H1 (cell line): ENCODE data around the gene CENPO. TPM values are rescaled to one million over a fixed set of nuclear protein-coding genes. Genes with fewer than 3 reads are reported as not detected.
"Not testable (repeated sequence)": the region's sequence is repeated elsewhere in the genome, so short reads cannot be mapped to it uniquely, and the experiment has no call there.

ENCODE experiments used
- CTCF ChIA-PET: fragments of 300-600 bp; sonication (Branson Sonifier 250); formaldehyde crosslinking; loops from one replicate; lab custom pipeline; 2021; ENCODE audit not compliant: partially characterized antibody; lab: Charles Lee
- POLR2A ChIA-PET: fragments of 300-600 bp; sonication (Branson Sonifier 250); formaldehyde crosslinking; loops from one replicate; lab custom pipeline; 2021; ENCODE audit warnings: inconsistent platforms; ENCODE audit not compliant: partially characterized antibody; lab: Charles Lee
- DNase-seq, 2 experiments: peaks; one replicate each; pipeline versions ENCODE4 v3.0.0 to v3.0.0-alpha.2; 2010 to 2022; ENCODE audit warnings: low spot score in 2 of 2, low read depth in 1 of 2, mixed read lengths in 1 of 2
- FAIRE-seq: peaks from 2 replicates; lab custom pipeline; 2011; peaks lifted over from hg19 to GRCh38; lab: Jason Lieb, UNC
- H2AFZ ChIP-seq: 2 replicates; pipeline ENCODE4 v1.8.1; 2012; ENCODE audit warnings: low read length, inconsistent platforms
- H2AK5ac ChIP-seq: 2 replicates; pipeline ENCODE4 v1.6.1; 2013; ENCODE audit warnings: low read depth, low read length
- H2BK120ac ChIP-seq: replicated peaks from 2 replicates; pipeline ENCODE3; 2013; ENCODE audit warnings: low read depth, low read length, inconsistent platforms
- H2BK12ac ChIP-seq: 2 replicates; pipeline ENCODE4 v1.6.1; 2013; ENCODE audit warnings: low read depth, low read length
- H2BK15ac ChIP-seq: 2 replicates; pipeline ENCODE4 v1.6.1; 2013; ENCODE audit warnings: low read length
- H2BK20ac ChIP-seq: 2 replicates; pipeline ENCODE4 v1.6.1; 2013; ENCODE audit warnings: low read length
- H2BK5ac ChIP-seq: 2 replicates; pipeline ENCODE4 v1.6.1; 2013; ENCODE audit warnings: low read depth, low read length
- H3K14ac ChIP-seq: 2 replicates; pipeline ENCODE4 v1.6.1; 2013; ENCODE audit warnings: inconsistent platforms; ENCODE audit not compliant: insufficient read length
- H3K18ac ChIP-seq: 2 replicates; pipeline ENCODE4 v1.6.1; 2013; ENCODE audit warnings: low read length; ENCODE audit errors: extremely low read depth
- H3K23ac ChIP-seq: 2 replicates; pipeline ENCODE4 v1.6.1; 2013; ENCODE audit warnings: inconsistent platforms; ENCODE audit not compliant: insufficient read length
- H3K23me2 ChIP-seq: 2 replicates; pipeline ENCODE4 v1.6.1; 2013; ENCODE audit warnings: low read depth, low read length
- H3K27ac ChIP-seq: 2 replicates; pipeline ENCODE4 v1.6.1; 2011; ENCODE audit warnings: low read depth, low read length, inconsistent platforms
- H3K27me3 ChIP-seq, 4 experiments: replicated peaks in 1 of 4; 1 replicate in 1 of 4; 2 replicates in 3 of 4; pipeline versions ENCODE4 v1.6.1 to v1.8.1; 2011 to 2013; ENCODE audit warnings: low read length in 3 of 4, mild to moderate bottlenecking in 3 of 4, inconsistent platforms in 2 of 4, mixed read lengths in 2 of 4, moderate library complexity in 1 of 4; ENCODE audit not compliant: control insufficient read depth in 3 of 4, insufficient read depth in 3 of 4; ENCODE audit errors: extremely low read depth in 1 of 4
- H3K36me3 ChIP-seq, 4 experiments: 2 replicates each; pipeline versions ENCODE4 v1.6.1 to v1.8.1; 2011 to 2013; ENCODE audit warnings: mild to moderate bottlenecking in 4 of 4, low read length in 3 of 4, moderate library complexity in 2 of 4, control low read depth in 1 of 4, inconsistent platforms in 1 of 4; ENCODE audit not compliant: insufficient read depth in 4 of 4, control insufficient read depth in 2 of 4
- H3K4ac ChIP-seq: replicated peaks from 2 replicates; pipeline ENCODE3; 2013; ENCODE audit warnings: low read length, low read depth, mixed read lengths, inconsistent platforms; ENCODE audit not compliant: insufficient read length
- H3K4me1 ChIP-seq, 4 experiments: replicated peaks in 1 of 4; 1 replicate in 1 of 4; 2 replicates in 3 of 4; pipeline versions ENCODE4 v1.6.1 to v1.8.1; 2011 to 2013; ENCODE audit warnings: low read length in 3 of 4, inconsistent platforms in 2 of 4, mixed read lengths in 1 of 4; ENCODE audit not compliant: insufficient read depth in 4 of 4, control insufficient read depth in 3 of 4
- H3K4me2 ChIP-seq, 2 experiments: 2 replicates each; pipeline versions ENCODE4 v1.6.1 to v1.8.1; 2011 to 2013; ENCODE audit warnings: low read depth in 2 of 2, low read length in 2 of 2, control low read depth in 1 of 2, inconsistent platforms in 1 of 2, mild to moderate bottlenecking in 1 of 2; ENCODE audit not compliant: insufficient read depth in 1 of 2
- H3K4me3 ChIP-seq, 4 experiments: fragments of 200-600, 300-600 bp in 1 of 4; sonication (generic), shearing (Covaris generic), sonication (Bioruptor Twin) in 1 of 4; 2 replicates each; pipeline versions ENCODE4 v1.5.1 to v1.8.1; 2011 to 2016; ENCODE audit warnings: low read length in 4 of 4, low read depth in 3 of 4, control low read depth in 2 of 4, inconsistent platforms in 2 of 4, mild to moderate bottlenecking in 2 of 4, mixed read lengths in 1 of 4, moderate library complexity in 1 of 4; ENCODE audit not compliant: insufficient read depth in 2 of 4; ENCODE audit errors: extremely low read depth in 1 of 4
- H3K56ac ChIP-seq: replicated peaks from 2 replicates; pipeline ENCODE3; 2013; ENCODE audit warnings: low read depth, mild to moderate bottlenecking, mixed read lengths, low read length, inconsistent platforms; ENCODE audit not compliant: insufficient read length
- H3K79me1 ChIP-seq: 2 replicates; pipeline ENCODE4 v1.6.1; 2013; ENCODE audit warnings: low read depth, low read length, control low read depth
- H3K79me2 ChIP-seq, 2 experiments: 2 replicates each; pipeline versions ENCODE4 v1.6.1 to v1.8.1; 2012 to 2013; ENCODE audit warnings: low read length in 2 of 2, mild to moderate bottlenecking in 2 of 2, inconsistent platforms in 1 of 2; ENCODE audit not compliant: insufficient read depth in 2 of 2, control insufficient read depth in 1 of 2
- H3K9ac ChIP-seq, 4 experiments: replicated peaks in 1 of 4; 1 replicate in 1 of 4; 2 replicates in 3 of 4; pipeline versions ENCODE4 v1.6.1 to v1.8.1; 2011 to 2013; ENCODE audit warnings: low read depth in 3 of 4, low read length in 3 of 4, control low read depth in 2 of 4, mild to moderate bottlenecking in 2 of 4, moderate library complexity in 2 of 4, inconsistent platforms in 1 of 4; ENCODE audit errors: extremely low read depth in 1 of 4
- H3K9me3 ChIP-seq, 2 experiments: 2 replicates each; pipeline versions ENCODE4 v1.6.1 to v1.8.1; 2012 to 2013; ENCODE audit warnings: mild to moderate bottlenecking in 2 of 2, moderate library complexity in 2 of 2, control low read depth in 1 of 2, inconsistent platforms in 1 of 2, low read depth in 1 of 2, low read length in 1 of 2, mixed read lengths in 1 of 2; ENCODE audit not compliant: insufficient read depth in 2 of 2
- H4K20me1 ChIP-seq, 2 experiments: replicated peaks in 1 of 2; 2 replicates each; pipeline versions ENCODE3 to v1.8.1; 2011 to 2013; ENCODE audit warnings: inconsistent platforms in 2 of 2, low read length in 2 of 2, mild to moderate bottlenecking in 1 of 2; ENCODE audit not compliant: insufficient read depth in 2 of 2, control insufficient read depth in 1 of 2
- H4K5ac ChIP-seq: 2 replicates; pipeline ENCODE4 v1.6.1; 2013; ENCODE audit warnings: low read length, low read depth, mixed read lengths, inconsistent platforms; ENCODE audit not compliant: insufficient read length
- H4K8ac ChIP-seq: 2 replicates; pipeline ENCODE4 v1.8.0; 2013; ENCODE audit warnings: mild to moderate bottlenecking, moderate library complexity, low read length, inconsistent platforms; ENCODE audit not compliant: insufficient read depth; ENCODE audit errors: extremely low read depth
- H4K91ac ChIP-seq: replicated peaks from 2 replicates; pipeline ENCODE3; 2013; ENCODE audit warnings: low read length, mixed read lengths, inconsistent platforms; ENCODE audit not compliant: insufficient read length
- WGBS, 2 experiments: shearing (Covaris generic) in 1 of 2; methylation state at CpG; one replicate each; pipeline versions ENCODE4 v1.1.6 to v1.1.7; 2013 to 2015; ENCODE audit warnings: low lambda C conversion rate in 2 of 2, mixed read lengths in 2 of 2, inconsistent platforms in 1 of 2, low coverage in 1 of 2, missing lambda C conversion rate in 1 of 2; ENCODE audit not compliant: insufficient replicate concordance in 2 of 2, insufficient coverage in 1 of 2, insufficient read length in 1 of 2; ENCODE audit errors: extremely low coverage in 1 of 2, missing lambda C conversion rate in 1 of 2; 5-methylcytosine and 5-hydroxymethylcytosine counted together
- polyA plus RNA-seq, 7 experiments: library from polyadenylated mRNA; depleted of rRNA in 3 of 7; stranded (reverse) in 5 of 7; unstranded in 2 of 7; fragments of >200 nt in 5 of 7; fragments of 200-250 nt in 2 of 7; gene quantifications; 1 replicate in 5 of 7; 2 replicates in 1 of 7; 4 replicates in 1 of 7; pipeline versions ENCODE4 v1.2.1 to v1.2.3, GENCODE V29; 2011 to 2013; ENCODE audit warnings: missing spikeins in 2 of 7, mixed read lengths in 2 of 7
- total RNA-seq: library from RNA; stranded (reverse); fragmentation: NEBNext Ultra II Directional; extraction: Animal tissue kit (Norgen Biotek cat#: 25700); gene quantifications from 2 replicates; pipeline ENCODE4 v1.2.1, GENCODE V29; 2021

CENPO gene
- total and polyA plus RNA-seq, 2 of the 8 experiments (the other 6 are each of a cell fraction or from before 2014, with no cell fraction given) = 34.4 to 46.3 TPM

- FAIRE-seq, DNase-seq, H3K56ac ChIP-seq, H4K20me1 ChIP-seq, H3K4ac ChIP-seq, H2BK12ac ChIP-seq, H3K23ac ChIP-seq, H3K14ac ChIP-seq, H2BK5ac ChIP-seq, H3K23me2 ChIP-seq, H4K91ac ChIP-seq, H3K4me2 ChIP-seq, H2BK120ac ChIP-seq, H3K27ac ChIP-seq, H3K4me3 ChIP-seq, H2BK15ac ChIP-seq, H3K9me3 ChIP-seq, H3K4me1 ChIP-seq, H2BK20ac ChIP-seq, H3K79me1 ChIP-seq, H3K27me3 ChIP-seq, H3K9ac ChIP-seq, H2AFZ ChIP-seq, H4K5ac ChIP-seq, H3K18ac ChIP-seq, H4K8ac ChIP-seq, H2AK5ac ChIP-seq: not testable (repeated sequence)
- Histone ChIP-seq H3K79me2 (peaks cover 12 to 49% of the 10 kb centered on the region in 2 experiments), H3K36me3 (peaks cover 5 to 40% (median 23%) of the 10 kb centered on the region in 4 experiments)
- POLR2A ChIA-PET = interaction anchor here (1.7 to 2.0 kb wide), 2 partner anchors 19 to 23 kb away, joined by 4 to 5 read pairs; no protein-coding TSS in a partner anchor
- 90% methylated on average over 3 of the region's 5 CpGs; no CpG with 5 or more reads in 1 of the 2 experiments for WGBS, 2 experiments
- CTCF ChIA-PET = interaction anchor here (1.7 kb wide), 1 partner anchor 27 kb away, joined by 6 read pairs; no protein-coding TSS in a partner anchor
Observed at GRCh38 chr2:24800487-24800886, 7.3 kb downstream of the CENPO start.
